ENCODE measurements around the gene STAT5B. TPM values are rescaled to one million over a fixed set of nuclear protein-coding genes. Genes with fewer than 3 reads are reported as not detected.

The STAT5B gene
- total and polyA plus RNA-seq, 2 of the 13 experiments (the other 11 are each of a cell fraction or from before 2014, with no cell fraction given), result 21.0 to 42.8 TPM

GRCh38 chr17:42279776-42280630 lies 3.8 kb upstream of the STAT5B start:
- in situ Hi-C loops (cut with HindIII; ENCODE audit: extremely low pct_ligation_motif_present, low pct_unique_long_range_greater_than_20kb), result no loop called here
- ChIA-PET POLR2A (interaction anchor here (1.4 kb wide), 1 partner anchor 10 kb away, joined by 6 read pairs; no protein-coding TSS in a partner anchor), CTCF (ENCODE audit: low intra/inter-chr PET ratio, low total read pairs) (no interaction called here)
- no TSS peak for BruUV-seq (replicated peaks)
- DNase-seq (ENCODE audit: low spot score) (no peak), FAIRE-seq (no peak), ATAC-seq (no peak)
- no peaks in the 10 kb centered on the region for H4K20me1 ChIP-seq (ENCODE audit: insufficient read depth, low read length)
- H3K27me3 ChIP-seq (ENCODE audit: control insufficient read depth in 1 of 2, insufficient read depth in 2 of 2, low read length in 2 of 2), result peaks cover 0 to 19% of the 10 kb centered on the region in 2 experiments; a peak in 2 of 5 replicates
- H3K79me2 ChIP-seq (ENCODE audit: insufficient read depth, low read length), result peaks cover 7% of the 10 kb centered on the region
- intact Hi-C loops (cut with micrococcal nuclease; ENCODE audit: unreplicated experiment), result loop anchor here (1.0 to 10.0 kb wide), 3 partner anchors 7 to 55 kb away; no protein-coding TSS in a partner anchor
- H3K36me3 ChIP-seq (replicated peaks in 1 of 2; ENCODE audit: control insufficient read depth in 1 of 2, insufficient read depth in 2 of 2, low read length in 2 of 2), result no peaks in the 10 kb centered on the region
- peaks cover 57% of the 10 kb centered on the region for H3K4me1 ChIP-seq (ENCODE audit: insufficient read depth, low read length)
- TF ChIP-seq CEBPB (IDR thresholded peaks at IDR 0.05; ENCODE audit: borderline replicate concordance, low read depth, low read length), result no peak
- no peak for TF ChIP-seq ATF1 (CRISPR knock-in tag; IDR thresholded peaks at IDR 0.05)
- TF ChIP-seq ZNF557 (CRISPR knock-in tag; IDR thresholded peaks at IDR 0.05), result no peak
- TF ChIP-seq SUZ12 (IDR thresholded peaks at IDR 0.05; ENCODE audit: low read depth, low read length), result no peak
- no peak for TF ChIP-seq ZSCAN9 (CRISPR knock-in tag; IDR thresholded peaks at IDR 0.05; ENCODE audit: borderline replicate concordance)
- no peak for TF ChIP-seq DR1 (CRISPR knock-in tag; IDR thresholded peaks at IDR 0.05)
- no peak for TF ChIP-seq KLF15 (CRISPR knock-in tag; IDR thresholded peaks at IDR 0.05; ENCODE audit: borderline replicate concordance)
- TF ChIP-seq TGIF2 (CRISPR knock-in tag; IDR thresholded peaks at IDR 0.05), result no peak
- TF ChIP-seq HHEX (CRISPR knock-in tag; IDR thresholded peaks at IDR 0.05), result no peak
- no peak for TF ChIP-seq SKI (IDR thresholded peaks at IDR 0.05; ENCODE audit: partially characterized antibody)
- no peak overlapping the region for H2AFZ ChIP-seq (ENCODE audit: low read length)
- H3K4me3 ChIP-seq (replicated peaks in 1 of 3; ENCODE audit: insufficient read depth in 1 of 3, low read depth in 2 of 3, low read length in 3 of 3), result no peak overlapping the region
- H3K9ac ChIP-seq (ENCODE audit: insufficient read depth, low read depth, low read length), result no peak overlapping the region
- H3K4me2 ChIP-seq (ENCODE audit: low read depth, low read length), result no peak overlapping the region
- 41% methylated on average over 4 of the region's 4 CpGs for WGBS (ENCODE audit: low lambda C conversion rate)
- no peaks in the 10 kb centered on the region for H3K9me3 ChIP-seq (ENCODE audit: low read length)
- no peak overlapping the region for H3K27ac ChIP-seq (ENCODE audit: extremely low read length, insufficient read depth, low read length)
